Stimulated activated CD4-positive, alpha-beta T cell treated with anti-CD3 and anti-CD28 coated beads, Interleukin-2, amount 100 ng/mL, for 24 hours (primary cell): ENCODE results near the gene VSIG2.
A peak's percentile ranks its signal among the peaks of the same experiment; 100 is the strongest.

Experiments used
- DNase-seq, 2 donors: peaks; one replicate each; pipeline ENCODE4 v3.0.0-alpha.2; 2020

VSIG2 gene

GRCh38 chr11:124718801-124719200 is 33.3 kb downstream of the VSIG2 start:
- no peak for DNase-seq

DNA sequence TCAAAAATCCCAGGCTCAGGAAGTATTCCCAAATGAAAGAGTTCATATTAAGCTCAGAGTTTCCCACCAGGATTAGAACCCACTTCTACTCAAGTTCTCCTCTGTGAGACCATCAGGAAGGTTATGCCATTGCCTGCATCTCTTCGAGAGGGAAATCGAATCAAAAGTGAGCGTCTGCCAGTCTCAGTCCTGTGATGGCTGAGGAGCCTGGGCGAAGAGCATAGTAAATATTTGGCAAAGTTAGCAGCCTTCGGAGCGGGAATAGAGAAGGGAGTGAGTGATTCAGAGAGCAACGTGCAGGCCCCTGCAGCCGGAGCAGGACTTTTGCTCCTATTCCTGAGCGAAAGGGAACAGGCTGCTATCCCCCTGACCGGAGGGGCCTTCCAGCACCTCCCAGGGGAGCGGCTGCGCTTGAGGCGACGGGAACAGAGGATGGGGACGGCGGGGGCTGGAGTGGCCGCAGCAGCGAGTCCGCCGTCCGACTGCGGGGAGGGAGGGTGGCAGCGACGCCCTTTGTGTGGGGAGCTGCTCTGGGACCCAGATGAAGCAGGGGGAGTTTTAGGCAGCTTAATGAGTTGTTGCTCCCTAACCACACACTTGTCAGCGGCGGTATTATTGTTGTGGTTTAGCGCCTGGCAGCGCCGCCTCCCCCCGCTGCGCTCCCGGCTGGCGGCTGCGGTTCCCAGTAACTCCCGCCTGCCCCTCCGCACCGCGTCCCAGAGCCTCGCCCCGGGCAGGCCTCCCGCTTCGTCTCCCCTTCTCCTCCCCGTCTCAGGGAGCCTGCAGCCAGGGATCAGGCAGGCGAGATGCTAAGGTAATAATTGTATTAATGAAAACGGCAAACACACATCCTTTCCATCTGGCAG is 34.0 kb downstream of the VSIG2 start:
- peak in 1 of 2 donors; percentile 15 for DNase-seq

DNA sequence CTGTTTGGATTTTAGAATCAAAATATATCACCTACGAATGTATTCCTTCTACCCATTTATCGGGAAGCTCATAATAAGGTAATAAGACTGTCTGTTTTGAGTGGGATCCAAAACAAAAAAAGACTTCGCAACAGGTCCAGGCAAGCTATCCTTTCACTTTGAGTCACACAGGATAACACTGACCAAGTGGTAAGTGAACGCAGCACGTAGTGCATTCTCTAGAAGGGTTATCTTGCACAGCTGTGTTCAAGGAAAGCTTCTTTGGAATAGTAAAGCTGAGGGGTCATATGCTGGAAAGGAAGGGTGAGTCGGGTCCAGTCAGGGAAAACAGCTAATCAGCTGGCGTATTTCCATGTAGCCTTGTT is 34.7 kb downstream of the VSIG2 start:
- no peak for DNase-seq

DNA sequence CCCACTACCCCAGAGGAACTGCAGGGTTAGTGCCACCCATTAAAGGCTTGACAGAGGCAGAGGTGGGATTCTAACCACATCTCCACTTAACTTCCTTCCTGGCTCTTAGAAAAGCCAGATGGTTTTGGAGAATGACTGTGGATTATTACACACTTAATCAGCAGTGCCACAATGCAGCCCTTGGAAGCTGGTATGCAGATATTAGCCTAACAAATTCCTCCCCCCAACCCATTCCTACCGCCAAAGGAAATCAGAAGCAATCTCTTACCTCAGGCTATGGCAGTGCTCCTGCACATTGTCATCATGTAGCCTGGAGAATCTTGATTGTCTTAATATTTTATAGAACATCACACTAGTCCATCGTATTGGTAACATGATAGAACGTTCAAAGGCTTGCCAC is 35.5 kb downstream of the VSIG2 start:
- no peak for DNase-seq

- DNase-seq = no peak
Measured at GRCh38 chr11:124712392-124712791, 39.7 kb downstream of the VSIG2 start.

DNA sequence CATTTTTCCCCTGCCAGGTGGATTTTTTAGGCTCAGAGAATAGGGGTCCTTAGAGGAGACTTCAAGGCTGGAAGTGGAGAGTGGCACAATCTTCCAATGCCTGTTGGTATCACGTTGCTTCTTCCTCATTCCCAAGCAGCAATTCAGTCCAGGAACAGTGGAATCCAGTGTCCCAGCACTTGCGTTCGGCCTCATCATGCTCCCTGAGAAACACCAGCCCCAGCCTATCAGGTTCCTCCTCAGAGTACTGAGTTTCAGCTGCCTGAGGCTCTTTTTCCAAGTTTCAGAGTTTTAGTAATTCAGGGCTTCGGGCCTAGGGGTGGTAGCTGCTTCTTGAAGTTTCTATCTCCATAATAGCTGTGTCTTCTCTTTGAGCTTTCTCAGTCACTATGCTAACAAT is 44.2 kb downstream of the VSIG2 start:
- no peak for DNase-seq

DNA sequence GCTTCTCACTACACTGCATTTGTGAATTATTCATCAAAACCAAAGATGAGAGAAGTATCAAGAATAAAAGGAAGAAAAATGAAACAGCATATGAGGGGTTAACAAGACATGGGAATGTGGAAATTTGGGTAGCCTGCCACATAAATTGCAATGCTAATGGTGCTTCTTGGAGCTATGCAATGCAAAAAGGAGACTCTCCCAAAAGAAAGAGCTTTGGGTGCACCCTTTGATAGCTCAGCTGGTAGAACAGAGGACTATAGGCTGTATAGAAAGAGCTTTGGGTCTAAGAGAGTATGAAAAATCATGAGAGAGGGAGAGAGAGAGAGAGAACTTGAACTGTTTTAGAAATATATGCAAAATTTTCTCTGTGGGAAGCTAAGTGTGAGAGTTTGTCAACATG is 52.0 kb downstream of the VSIG2 start:
- no peak for DNase-seq

GRCh38 chr11:124699547-124699946 is 52.5 kb downstream of the VSIG2 start:
- DNase-seq = no peak
